GM23338 (cell line): Measurements from ENCODE around the gene CAMSAP3. TPM values are rescaled to one million over a fixed set of nuclear protein-coding genes. Genes with fewer than 3 reads are reported as not detected.

Source experiments
- ATAC-seq: fragments of 200-7000 bp; cut with Tn5 transposase; 3 replicates; pipeline ENCODE4 v1.9.1; 2020
- DNase-seq: peaks from one replicate; pipeline ENCODE4 v3.0.0-alpha.2; 2015; ENCODE audit warnings: low spot score
- H2AFZ ChIP-seq: fragments of 200-600 bp; sonication (generic); 2 replicates; pipeline ENCODE4 v1.8.0; 2016; ENCODE audit warnings: antibody characterized with exemption, mild to moderate bottlenecking, moderate library complexity
- H3F3A ChIP-seq: fragments of 200-600 bp; sonication (generic); replicated peaks from 2 replicates; pipeline ENCODE4 v1.8.0; 2017; ENCODE audit warnings: antibody characterized with exemption, mixed run types, low read depth
- H3K27ac ChIP-seq: fragments of 200-600 bp; sonication (generic); 2 replicates; pipeline ENCODE4 v1.6.1; 2016; ENCODE audit warnings: low read depth
- H3K27me3 ChIP-seq: fragments of 200-600 bp; sonication (generic); 2 replicates; pipeline ENCODE4 v1.8.0; 2016; ENCODE audit warnings: mild to moderate bottlenecking, mixed run types, moderate library complexity; ENCODE audit not compliant: insufficient read depth
- H3K36me3 ChIP-seq: fragments of 200-600 bp; sonication (generic); 2 replicates; pipeline ENCODE4 v1.8.0; 2016; ENCODE audit warnings: mild to moderate bottlenecking; ENCODE audit not compliant: insufficient read depth
- H3K4me1 ChIP-seq: fragments of 200-600 bp; sonication (generic); 2 replicates; pipeline ENCODE4 v1.8.0; 2016; ENCODE audit warnings: mild to moderate bottlenecking, moderate library complexity; ENCODE audit not compliant: insufficient read depth
- H3K4me2 ChIP-seq: fragments of 200-600 bp; sonication (generic); 2 replicates; pipeline ENCODE4 v1.7.1; 2017; ENCODE audit warnings: mixed run types
- H3K4me3 ChIP-seq: fragments of 200-600 bp; sonication (generic); 2 replicates; pipeline ENCODE4 v1.6.1; 2016; ENCODE audit warnings: mixed run types
- H3K79me2 ChIP-seq: fragments of 200-600 bp; sonication (generic); replicated peaks from 2 replicates; pipeline ENCODE4 v1.8.0; 2017; ENCODE audit warnings: mild to moderate bottlenecking; ENCODE audit not compliant: insufficient read depth
- H3K9me2 ChIP-seq: fragments of 200-600 bp; sonication (generic); 2 replicates; pipeline ENCODE4 v1.8.0; 2017; ENCODE audit not compliant: insufficient read depth
- H4K20me1 ChIP-seq: fragments of 200-600 bp; sonication (generic); replicated peaks from 2 replicates; pipeline ENCODE4 v1.8.0; 2017; ENCODE audit warnings: mild to moderate bottlenecking; ENCODE audit not compliant: insufficient read depth
- H3K27ac Mint-ChIP-seq: 2 replicates; pipeline ENCODE4 v1.8.0; 2020; ENCODE audit warnings: inconsistent platforms, mild to moderate bottlenecking, moderate library complexity, mixed read lengths
- H3K27me3 Mint-ChIP-seq: 3 replicates; pipeline ENCODE4 v1.8.0; 2022; ENCODE audit warnings: low read depth, mild to moderate bottlenecking, moderate library complexity, mixed read lengths, inconsistent platforms; ENCODE audit not compliant: insufficient read depth, poor library complexity
- H3K36me3 Mint-ChIP-seq: 3 replicates; pipeline ENCODE4 v1.8.0; 2021; ENCODE audit warnings: low read depth, mild to moderate bottlenecking, inconsistent platforms, moderate library complexity, mixed read lengths
- H3K4me1 Mint-ChIP-seq: 3 replicates; pipeline ENCODE4 v1.8.0; 2020; ENCODE audit warnings: mild to moderate bottlenecking, inconsistent platforms, mixed read lengths
- H3K4me3 Mint-ChIP-seq: 3 replicates; pipeline ENCODE4 v1.8.0; 2021; ENCODE audit warnings: moderate library complexity, mild to moderate bottlenecking, inconsistent platforms, mixed read lengths
- H3K9me3 Mint-ChIP-seq: 3 replicates; pipeline ENCODE4 v1.8.0; 2020; ENCODE audit warnings: moderate library complexity, mild to moderate bottlenecking, inconsistent platforms, mixed read lengths
- CREB1 ChIP-seq: fragments of 250-450 bp; sonication (Bioruptor Pico); IDR thresholded peaks from 2 replicates; pipeline ENCODE4 v1.5.0; 2020; ENCODE audit warnings: low read depth, mild to moderate bottlenecking, moderate library complexity
- CTCF ChIP-seq, 2 experiments: fragments of 200-600 bp in 1 of 2; sonication (generic) in 1 of 2; conservative IDR thresholded peaks; 2 replicates each; pipeline versions ENCODE4 v1.5.1 to v1.6.1; 2016 to 2017; ENCODE audit warnings: antibody characterized with exemption in 2 of 2, low read depth in 2 of 2, mild to moderate bottlenecking in 2 of 2, moderate library complexity in 1 of 2
- ETS1 ChIP-seq: IDR thresholded peaks from 2 replicates; pipeline ENCODE4 v1.6.1; 2016; ENCODE audit warnings: antibody characterized with exemption
- EZH2 ChIP-seq: fragments of 200-600 bp; sonication (generic); IDR thresholded peaks from one replicate; pipeline ENCODE4 v1.8.0; 2017; ENCODE audit warnings: antibody characterized with exemption, mild to moderate bottlenecking, low read depth; ENCODE audit not compliant: unreplicated experiment
- EZH2phosphoT487 ChIP-seq: fragments of 200-600 bp; sonication (generic); IDR thresholded peaks from one replicate; pipeline ENCODE4 v1.8.1; 2018; ENCODE audit warnings: antibody characterized with exemption; ENCODE audit not compliant: unreplicated experiment
- JUNB ChIP-seq: IDR thresholded peaks from one replicate; pipeline ENCODE4 v1.6.1; 2016; ENCODE audit warnings: antibody characterized with exemption; ENCODE audit not compliant: unreplicated experiment
- NANOG ChIP-seq: IDR thresholded peaks from 2 replicates; pipeline ENCODE4 v1.6.1; 2016; ENCODE audit warnings: antibody characterized with exemption, borderline replicate concordance
- POLR2AphosphoS5 ChIP-seq: IDR thresholded peaks from 2 replicates; pipeline ENCODE4 v1.6.1; 2016; ENCODE audit warnings: antibody characterized with exemption, low read depth
- STAT1 ChIP-seq: IDR thresholded peaks from one replicate; pipeline ENCODE4 v1.6.1; 2016; ENCODE audit warnings: antibody characterized with exemption; ENCODE audit not compliant: unreplicated experiment
- ZNF114 ChIP-seq: fragments of 250-450 bp; sonication (Bioruptor Pico); IDR thresholded peaks from 2 replicates; pipeline ENCODE4 v1.5.0; 2020; ENCODE audit warnings: mild to moderate bottlenecking, moderate library complexity
- ZNF331 ChIP-seq: fragments of 250-450 bp; sonication (Bioruptor Pico); IDR thresholded peaks from 2 replicates; pipeline ENCODE4 v1.5.0; 2020; ENCODE audit warnings: low read depth, mild to moderate bottlenecking, moderate library complexity
- polyA plus RNA-seq: library from polyadenylated mRNA; unstranded; fragments of >200 nt; fragmentation: Nextera tagmentation; extraction: Ambion mirVana; gene quantifications from 2 replicates; pipeline ENCODE4 v1.2.1, GENCODE V29; 2016
- total RNA-seq: library from RNA; depleted of rRNA; stranded (reverse); fragments of >200 nt; shearing (Covaris generic); gene quantifications from 2 replicates; pipeline ENCODE4 v1.2.3, GENCODE V29; 2014
- TF ChIP-seq, protein P1 (sequence below): fragments of 250-450 bp; sonication (Bioruptor Pico); IDR thresholded peaks from 2 replicates; pipeline ENCODE4 v1.5.0; 2020; ENCODE audit warnings: mild to moderate bottlenecking, moderate library complexity

Gene CAMSAP3
- total and polyA plus RNA-seq, 2 experiments from 2014 or later: 6.4 to 32.2 TPM

- no peak for TF ChIP-seq ETS1
- TF ChIP-seq ZNF331 (CRISPR knock-in tag): no peak
- TF ChIP-seq NANOG: no peak
- no peak for TF ChIP-seq JUNB
- TF ChIP-seq EZH2phosphoT487: no peak
- no peak for TF ChIP-seq CTCF (conservative IDR thresholded peaks at IDR 0.05; ENCODE audit: low read depth in 2 of 2)
These were observed 5.8 kb upstream of the CAMSAP3 start (continued) for GRCh38 chr19:7589822-7590221.

GRCh38 chr19:7590256-7590655 is 5.4 kb upstream of the CAMSAP3 start:
- DNase-seq: no peak
- Histone ChIP-seq H3K4me3 (no peak overlapping the region), H4K20me1 (no peaks in the 10 kb centered on the region), H3K9me2 (no peaks in the 10 kb centered on the region), H3F3A (no peaks in the 10 kb centered on the region), H3K27ac (no peak overlapping the region), H3K27me3 (peaks cover 6% of the 10 kb centered on the region; the same call in 1 of the 2 replicates), H3K4me2 (no peak overlapping the region), H3K79me2 (no peaks in the 10 kb centered on the region), H3K4me1 (no peaks in the 10 kb centered on the region), H2AFZ (no peak overlapping the region), H3K36me3 (no peaks in the 10 kb centered on the region)
- Mint-ChIP-seq H3K36me3 (no peaks in the 10 kb centered on the region; the same call in 2 of the 3 replicates), H3K9me3 (no peaks in the 10 kb centered on the region), H3K4me1 (peaks cover 2% of the 10 kb centered on the region), H3K27ac (no peak overlapping the region), H3K4me3 (no peak overlapping the region), H3K27me3 (peaks cover 10% of the 10 kb centered on the region)
- peak; percentile 76 for ATAC-seq
- TF ChIP-seq, protein P1, sequence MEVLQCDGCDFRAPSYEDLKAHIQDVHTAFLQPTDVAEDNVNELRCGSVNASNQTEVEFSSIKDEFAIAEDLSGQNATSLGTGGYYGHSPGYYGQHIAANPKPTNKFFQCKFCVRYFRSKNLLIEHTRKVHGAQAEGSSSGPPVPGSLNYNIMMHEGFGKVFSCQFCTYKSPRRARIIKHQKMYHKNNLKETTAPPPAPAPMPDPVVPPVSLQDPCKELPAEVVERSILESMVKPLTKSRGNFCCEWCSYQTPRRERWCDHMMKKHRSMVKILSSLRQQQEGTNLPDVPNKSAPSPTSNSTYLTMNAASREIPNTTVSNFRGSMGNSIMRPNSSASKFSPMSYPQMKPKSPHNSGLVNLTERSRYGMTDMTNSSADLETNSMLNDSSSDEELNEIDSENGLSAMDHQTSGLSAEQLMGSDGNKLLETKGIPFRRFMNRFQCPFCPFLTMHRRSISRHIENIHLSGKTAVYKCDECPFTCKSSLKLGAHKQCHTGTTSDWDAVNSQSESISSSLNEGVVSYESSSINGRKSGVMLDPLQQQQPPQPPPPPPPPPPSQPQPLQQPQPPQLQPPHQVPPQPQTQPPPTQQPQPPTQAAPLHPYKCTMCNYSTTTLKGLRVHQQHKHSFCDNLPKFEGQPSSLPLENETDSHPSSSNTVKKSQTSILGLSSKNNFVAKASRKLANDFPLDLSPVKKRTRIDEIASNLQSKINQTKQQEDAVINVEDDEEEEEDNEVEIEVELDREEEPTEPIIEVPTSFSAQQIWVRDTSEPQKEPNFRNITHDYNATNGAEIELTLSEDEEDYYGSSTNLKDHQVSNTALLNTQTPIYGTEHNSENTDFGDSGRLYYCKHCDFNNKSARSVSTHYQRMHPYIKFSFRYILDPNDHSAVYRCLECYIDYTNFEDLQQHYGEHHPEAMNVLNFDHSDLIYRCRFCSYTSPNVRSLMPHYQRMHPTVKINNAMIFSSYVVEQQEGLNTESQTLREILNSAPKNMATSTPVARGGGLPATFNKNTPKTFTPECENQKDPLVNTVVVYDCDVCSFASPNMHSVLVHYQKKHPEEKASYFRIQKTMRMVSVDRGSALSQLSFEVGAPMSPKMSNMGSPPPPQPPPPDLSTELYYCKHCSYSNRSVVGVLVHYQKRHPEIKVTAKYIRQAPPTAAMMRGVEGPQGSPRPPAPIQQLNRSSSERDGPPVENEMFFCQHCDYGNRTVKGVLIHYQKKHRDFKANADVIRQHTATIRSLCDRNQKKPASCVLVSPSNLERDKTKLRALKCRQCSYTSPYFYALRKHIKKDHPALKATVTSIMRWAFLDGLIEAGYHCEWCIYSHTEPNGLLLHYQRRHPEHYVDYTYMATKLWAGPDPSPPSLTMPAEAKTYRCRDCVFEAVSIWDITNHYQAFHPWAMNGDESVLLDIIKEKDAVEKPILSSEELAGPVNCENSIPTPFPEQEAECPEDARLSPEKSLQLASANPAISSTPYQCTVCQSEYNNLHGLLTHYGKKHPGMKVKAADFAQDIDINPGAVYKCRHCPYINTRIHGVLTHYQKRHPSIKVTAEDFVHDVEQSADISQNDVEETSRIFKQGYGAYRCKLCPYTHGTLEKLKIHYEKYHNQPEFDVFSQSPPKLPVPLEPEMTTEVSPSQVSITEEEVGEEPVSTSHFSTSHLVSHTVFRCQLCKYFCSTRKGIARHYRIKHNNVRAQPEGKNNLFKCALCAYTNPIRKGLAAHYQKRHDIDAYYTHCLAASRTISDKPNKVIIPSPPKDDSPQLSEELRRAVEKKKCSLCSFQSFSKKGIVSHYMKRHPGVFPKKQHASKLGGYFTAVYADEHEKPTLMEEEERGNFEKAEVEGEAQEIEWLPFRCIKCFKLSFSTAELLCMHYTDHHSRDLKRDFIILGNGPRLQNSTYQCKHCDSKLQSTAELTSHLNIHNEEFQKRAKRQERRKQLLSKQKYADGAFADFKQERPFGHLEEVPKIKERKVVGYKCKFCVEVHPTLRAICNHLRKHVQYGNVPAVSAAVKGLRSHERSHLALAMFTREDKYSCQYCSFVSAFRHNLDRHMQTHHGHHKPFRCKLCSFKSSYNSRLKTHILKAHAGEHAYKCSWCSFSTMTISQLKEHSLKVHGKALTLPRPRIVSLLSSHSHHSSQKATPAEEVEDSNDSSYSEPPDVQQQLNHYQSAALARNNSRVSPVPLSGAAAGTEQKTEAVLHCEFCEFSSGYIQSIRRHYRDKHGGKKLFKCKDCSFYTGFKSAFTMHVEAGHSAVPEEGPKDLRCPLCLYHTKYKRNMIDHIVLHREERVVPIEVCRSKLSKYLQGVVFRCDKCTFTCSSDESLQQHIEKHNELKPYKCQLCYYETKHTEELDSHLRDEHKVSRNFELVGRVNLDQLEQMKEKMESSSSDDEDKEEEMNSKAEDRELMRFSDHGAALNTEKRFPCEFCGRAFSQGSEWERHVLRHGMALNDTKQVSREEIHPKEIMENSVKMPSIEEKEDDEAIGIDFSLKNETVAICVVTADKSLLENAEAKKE (CRISPR knock-in tag): no peak
- TF ChIP-seq JUNB: no peak
- TF ChIP-seq POLR2AphosphoS5: no peak
- no peak for TF ChIP-seq NANOG
- TF ChIP-seq EZH2: no peak
- TF ChIP-seq EZH2phosphoT487: no peak
- TF ChIP-seq CREB1 (CRISPR knock-in tag): no peak
- TF ChIP-seq ZNF331 (CRISPR knock-in tag): no peak
- TF ChIP-seq STAT1: no peak
- TF ChIP-seq CTCF (conservative IDR thresholded peaks at IDR 0.05; ENCODE audit: low read depth in 2 of 2): no peak
- TF ChIP-seq ETS1: no peak
- no peak for TF ChIP-seq ZNF114
